Neural cell (in vitro differentiated cells): Measurements from ENCODE around the gene RSKR. TPM values are rescaled to one million over a fixed set of nuclear protein-coding genes. Genes with fewer than 3 reads are reported as not detected.

Experiments
- H2AFZ ChIP-seq: fragments of 200-600, 300-800 bp; sonication (generic), shearing (Covaris generic); 2 replicates; pipeline ENCODE4 v1.6.0; 2014; ENCODE audit warnings: low read depth, mild to moderate bottlenecking, antibody characterized with exemption, low read length, moderate library complexity
- H3F3A ChIP-seq: fragments of 200-600 bp; shearing (Covaris generic); 2 replicates; pipeline ENCODE4 v1.6.1; 2016; ENCODE audit warnings: mild to moderate bottlenecking, moderate library complexity, mixed read lengths, antibody characterized with exemption, low read length; ENCODE audit not compliant: insufficient read depth, poor library complexity, severe bottlenecking
- H3K27ac ChIP-seq: fragments of 200-600, 300-800 bp; sonication (generic), shearing (Covaris generic); 2 replicates; pipeline ENCODE4 v1.5.1; 2014; ENCODE audit warnings: mild to moderate bottlenecking, low read length, moderate library complexity
- H3K27me3 ChIP-seq: fragments of 300-800, 200-600 bp; sonication (generic), shearing (Covaris generic); 2 replicates; pipeline ENCODE4 v1.6.0; 2014; ENCODE audit warnings: mild to moderate bottlenecking, low read depth, low read length, moderate library complexity; ENCODE audit not compliant: insufficient read depth
- H3K36me3 ChIP-seq: fragments of 300-800, 200-600 bp; sonication (generic), shearing (Covaris generic); 2 replicates; pipeline ENCODE4 v1.5.1; 2014; ENCODE audit warnings: mild to moderate bottlenecking, antibody characterized with exemption, low read length, moderate library complexity; ENCODE audit not compliant: insufficient read depth
- H3K4me2 ChIP-seq: fragments of 300-800, 200-600 bp; sonication (generic), shearing (Covaris generic); 2 replicates; pipeline ENCODE4 v1.6.0; 2014; ENCODE audit warnings: mild to moderate bottlenecking, low read length
- H3K4me3 ChIP-seq: fragments of 300-800, 200-600 bp; sonication (generic), shearing (Covaris generic); 2 replicates; pipeline ENCODE4 v1.5.1; 2014; ENCODE audit warnings: mild to moderate bottlenecking, low read length, moderate library complexity
- H3K79me2 ChIP-seq: fragments of 200-600 bp; shearing (Covaris generic); replicated peaks from 2 replicates; pipeline ENCODE4 v1.6.0; 2014; ENCODE audit warnings: mild to moderate bottlenecking, low read length, moderate library complexity; ENCODE audit not compliant: insufficient read depth
- H3K9ac ChIP-seq: fragments of 300-800, 200-600 bp; sonication (generic), shearing (Covaris generic); 2 replicates; pipeline ENCODE4 v1.6.1; 2016; ENCODE audit warnings: mild to moderate bottlenecking, low read length, mixed read lengths
- H3K9me2 ChIP-seq: fragments of 200-600 bp; shearing (Covaris generic); 2 replicates; pipeline ENCODE4 v1.6.1; 2016; ENCODE audit warnings: mild to moderate bottlenecking, low read length, mixed read lengths; ENCODE audit not compliant: insufficient read depth
- H3K9me3 ChIP-seq: fragments of 200-600, 300-800 bp; sonication (generic), shearing (Covaris generic); 2 replicates; pipeline ENCODE4 v1.6.1; 2016; ENCODE audit warnings: mild to moderate bottlenecking, mixed run types, low read length, moderate library complexity, mixed read lengths
- H4K20me1 ChIP-seq: fragments of 200-600 bp; shearing (Covaris generic); 2 replicates; pipeline ENCODE4 v1.6.1; 2016; ENCODE audit warnings: mild to moderate bottlenecking, mixed run types; ENCODE audit not compliant: insufficient read depth
- EP300 ChIP-seq: fragments of 450-650 bp; conservative IDR thresholded peaks from 2 replicates; pipeline ENCODE4 v1.6.1; 2014; ENCODE audit warnings: antibody characterized with exemption, mild to moderate bottlenecking, moderate library complexity; ENCODE audit not compliant: poor library complexity, severe bottlenecking
- EZH2 ChIP-seq: fragments of 200-600, 300-800 bp; shearing (Covaris generic), sonication (generic); IDR thresholded peaks from 2 replicates; pipeline ENCODE4 v1.6.1; 2014; ENCODE audit warnings: antibody characterized with exemption, low read length, borderline replicate concordance, mild to moderate bottlenecking; ENCODE audit not compliant: insufficient read depth, poor library complexity, severe bottlenecking
- MXI1 ChIP-seq: fragments of 450-650 bp; conservative IDR thresholded peaks from 2 replicates; pipeline ENCODE4 v1.6.1; 2014; ENCODE audit warnings: antibody characterized with exemption, mild to moderate bottlenecking; ENCODE audit not compliant: poor library complexity, severe bottlenecking
- POLR2AphosphoS5 ChIP-seq: IDR thresholded peaks from 2 replicates; pipeline ENCODE4 v1.6.1; 2012
- RAD21 ChIP-seq: fragments of 450-650 bp; conservative IDR thresholded peaks from 2 replicates; pipeline ENCODE4 v1.6.1; 2014; ENCODE audit warnings: antibody characterized with exemption, mild to moderate bottlenecking, moderate library complexity
- REST ChIP-seq: IDR thresholded peaks from 2 replicates; pipeline ENCODE4 v1.6.1; 2012; ENCODE audit warnings: borderline replicate concordance
- SMC3 ChIP-seq: fragments of 450-650 bp; conservative IDR thresholded peaks from 2 replicates; pipeline ENCODE4 v1.6.1; 2014; ENCODE audit warnings: antibody characterized with exemption, mild to moderate bottlenecking, moderate library complexity; ENCODE audit not compliant: poor library complexity
- TAF1 ChIP-seq: IDR thresholded peaks from 2 replicates; pipeline ENCODE4 v1.6.1; 2012; ENCODE audit warnings: low read depth
- polyA plus RNA-seq: library from polyadenylated mRNA; depleted of rRNA; stranded (reverse); fragments of >200 nt; gene quantifications from 2 replicates; pipeline ENCODE4 v1.2.3, GENCODE V29; 2014

Gene RSKR
- polyA plus RNA-seq, 1 donor from 2014 or later, result 47.5 TPM

- Histone ChIP-seq H4K20me1 (no peaks in the 10 kb centered on the region), H3K4me3 (peak overlapping the region; percentile 100), H3K79me2 (peaks cover 16% of the 10 kb centered on the region), H2AFZ (no peak overlapping the region), H3K36me3 (no peaks in the 10 kb centered on the region), H3F3A (no peaks in the 10 kb centered on the region), H3K27me3 (no peaks in the 10 kb centered on the region), H3K4me2 (peak overlapping the region; percentile 51), H3K9ac (no peak overlapping the region), H3K9me3 (no peaks in the 10 kb centered on the region), H3K27ac (no peak overlapping the region), H3K9me2 (no peaks in the 10 kb centered on the region)
- TF ChIP-seq REST, result no peak
- TF ChIP-seq EP300, result no peak
- TF ChIP-seq MXI1, result no peak
- TF ChIP-seq TAF1, result no peak
Observed at GRCh38 chr17:28572259-28573039, 41.5 kb downstream of the RSKR start.

GRCh38 chr17:28571361-28572122, 42.4 kb downstream of the RSKR start, which contains the start of gene PIGS:
Gene PIGS (minus strand): TSS chr17:28571524. CDS start chr17:28571496, 28 bp downstream.
- Histone ChIP-seq H3K27ac (peak within 1 kb of the TSS; percentile 80), H3K9ac (peak within 1 kb of the TSS; percentile 89), H3K4me2 (peak within 1 kb of the TSS; percentile 88), H3K9me2 (no peaks in the 10 kb centered on the region), H3K79me2 (peaks cover 16% of the 10 kb centered on the region), H3K9me3 (no peaks in the 10 kb centered on the region), H4K20me1 (no peaks in the 10 kb centered on the region), H2AFZ (peak within 1 kb of the TSS; percentile 69), H3K4me3 (peak within 1 kb of the TSS; percentile 100), H3F3A (no peaks in the 10 kb centered on the region), H3K27me3 (no peaks in the 10 kb centered on the region), H3K36me3 (no peaks in the 10 kb centered on the region)
- no peak for TF ChIP-seq RAD21
- TF ChIP-seq EZH2, result no peak
- TF ChIP-seq TAF1, result peak; percentile 89
- peak; percentile 75 for TF ChIP-seq REST
- TF ChIP-seq POLR2AphosphoS5, result peak; percentile 89
- TF ChIP-seq MXI1, result peak; percentile 70
- TF ChIP-seq SMC3, result no peak
